ENCODE measurements around the gene LAMP2. TPM values are rescaled to one million over a fixed set of nuclear protein-coding genes. Genes with fewer than 3 reads are reported as not detected.

LAMP2 gene
- total RNA-seq, 1 donor from 2014 or later = 29.6 TPM

DNA sequence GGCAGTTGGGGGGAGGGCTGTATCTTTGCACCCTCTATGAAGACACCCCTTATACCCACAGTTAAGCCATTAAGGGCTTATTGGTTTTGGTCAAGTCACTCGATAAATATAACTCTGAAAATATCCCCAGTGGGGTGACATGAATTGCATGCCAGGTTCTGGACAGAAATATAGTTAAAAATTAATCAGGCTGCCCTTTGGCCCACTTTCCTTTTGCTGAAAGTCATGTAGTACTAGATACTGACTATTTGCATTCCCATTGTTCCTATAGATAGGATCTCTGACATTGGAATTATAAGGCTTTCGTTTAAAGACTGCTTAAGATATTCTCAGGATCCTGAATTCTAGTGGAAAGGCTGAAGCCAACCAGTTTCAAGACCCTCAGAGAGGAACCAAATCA lies 43.5 kb upstream of the LAMP2 start:
- Mint-ChIP-seq H3K27ac (no peak overlapping the region), H3K4me3 (no peak overlapping the region), H3K36me3 (no peaks in the 10 kb centered on the region), H3K4me1 (no peaks in the 10 kb centered on the region), H3K9me3 (peaks cover 6% of the 10 kb centered on the region), H3K27me3 (ENCODE audit: insufficient read depth, low read depth) (no peaks in the 10 kb centered on the region)
- no peak for TF ChIP-seq EZH2 (IDR thresholded peaks at IDR 0.05)
- no peak for TF ChIP-seq EZH2phosphoT487 (IDR thresholded peaks at IDR 0.05)
- TF ChIP-seq CTCF (IDR thresholded peaks at IDR 0.05) = no peak
- Histone ChIP-seq H3K4me2 (no peak overlapping the region), H3K79me2 (ENCODE audit: low read depth) (no peaks in the 10 kb centered on the region), H3K9ac (no peak overlapping the region), H2AFZ (replicated peaks) (no peak overlapping the region), H4K20me1 (ENCODE audit: low read depth) (no peaks in the 10 kb centered on the region), H3K9me3 (ENCODE audit: low read depth) (peaks cover 5% of the 10 kb centered on the region), H3K4me3 (no peak overlapping the region), H3K4me1 (no peaks in the 10 kb centered on the region), H3K36me3 (no peaks in the 10 kb centered on the region), H3K27ac (no peak overlapping the region), H3K27me3 (no peaks in the 10 kb centered on the region), H3F3A (ENCODE audit: low read depth) (no peaks in the 10 kb centered on the region)
- no peak for DNase-seq (ENCODE audit: low spot score)

GRCh38 chrX:120512222-120512621 lies 43.1 kb upstream of the LAMP2 start:
- Histone ChIP-seq H3K9me3 (ENCODE audit: low read depth) (peaks cover 5% of the 10 kb centered on the region), H3K4me2 (no peak overlapping the region), H3K79me2 (ENCODE audit: low read depth) (no peaks in the 10 kb centered on the region), H3K4me3 (no peak overlapping the region), H4K20me1 (ENCODE audit: low read depth) (no peaks in the 10 kb centered on the region), H3K36me3 (no peaks in the 10 kb centered on the region), H3K9ac (no peak overlapping the region), H2AFZ (replicated peaks) (no peak overlapping the region), H3F3A (ENCODE audit: low read depth) (no peaks in the 10 kb centered on the region), H3K4me1 (no peaks in the 10 kb centered on the region), H3K27ac (no peak overlapping the region), H3K27me3 (no peaks in the 10 kb centered on the region)
- no peak overlapping the region for H3K4me3 Mint-ChIP-seq
- TF ChIP-seq CTCF (IDR thresholded peaks at IDR 0.05) = no peak
- no peak for TF ChIP-seq EZH2 (IDR thresholded peaks at IDR 0.05)
- no peak for TF ChIP-seq EZH2phosphoT487 (IDR thresholded peaks at IDR 0.05)
- peaks cover 5% of the 10 kb centered on the region for H3K9me3 Mint-ChIP-seq
- H3K36me3 Mint-ChIP-seq = no peaks in the 10 kb centered on the region
- no peak for DNase-seq (ENCODE audit: low spot score)
- no peaks in the 10 kb centered on the region for H3K4me1 Mint-ChIP-seq
- no peak overlapping the region for H3K27ac Mint-ChIP-seq
- H3K27me3 Mint-ChIP-seq (ENCODE audit: insufficient read depth, low read depth) = no peaks in the 10 kb centered on the region

DNA sequence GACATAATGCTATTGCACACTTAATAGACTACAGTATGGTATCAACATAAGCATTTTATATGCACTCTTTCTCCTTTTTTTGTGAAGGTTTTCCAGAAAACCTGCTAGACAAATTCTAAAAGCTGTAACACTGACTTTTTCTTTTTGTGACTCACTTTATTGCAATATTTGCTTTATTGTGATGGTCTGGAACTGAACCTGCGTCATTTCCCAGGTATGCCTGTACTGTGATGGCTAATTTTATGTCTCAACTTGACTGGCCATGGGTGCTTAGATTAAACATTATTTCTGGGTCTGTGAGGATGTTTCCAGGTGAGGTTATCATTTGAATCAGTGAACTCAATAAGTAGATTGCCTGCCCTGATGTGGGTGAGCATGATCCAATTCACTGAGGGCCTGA lies 35.5 kb upstream of the LAMP2 start:
- Mint-ChIP-seq H3K4me1 (no peaks in the 10 kb centered on the region), H3K27me3 (ENCODE audit: insufficient read depth, low read depth) (no peaks in the 10 kb centered on the region), H3K4me3 (no peak overlapping the region), H3K27ac (no peak overlapping the region), H3K36me3 (no peaks in the 10 kb centered on the region), H3K9me3 (no peaks in the 10 kb centered on the region)
- Histone ChIP-seq H3K4me3 (no peak overlapping the region), H2AFZ (replicated peaks) (no peak overlapping the region), H3K9ac (no peak overlapping the region), H3K36me3 (no peaks in the 10 kb centered on the region), H3K9me3 (ENCODE audit: low read depth) (peaks cover 3% of the 10 kb centered on the region), H3K4me2 (no peak overlapping the region), H3F3A (ENCODE audit: low read depth) (no peaks in the 10 kb centered on the region), H3K27ac (no peak overlapping the region), H4K20me1 (ENCODE audit: low read depth) (no peaks in the 10 kb centered on the region), H3K79me2 (ENCODE audit: low read depth) (no peaks in the 10 kb centered on the region), H3K27me3 (no peaks in the 10 kb centered on the region), H3K4me1 (no peaks in the 10 kb centered on the region)
- no peak for DNase-seq (ENCODE audit: low spot score)
- TF ChIP-seq EZH2 (IDR thresholded peaks at IDR 0.05) (no peak), CTCF (IDR thresholded peaks at IDR 0.05) (no peak), EZH2phosphoT487 (IDR thresholded peaks at IDR 0.05) (no peak)
